ENCODE data around the gene COL1A1. TPM values are rescaled to one million over a fixed set of nuclear protein-coding genes. Genes with fewer than 3 reads are reported as not detected.

The COL1A1 gene
- total RNA-seq, 1 donor from 2014 or later, result 14.8 TPM

DNA sequence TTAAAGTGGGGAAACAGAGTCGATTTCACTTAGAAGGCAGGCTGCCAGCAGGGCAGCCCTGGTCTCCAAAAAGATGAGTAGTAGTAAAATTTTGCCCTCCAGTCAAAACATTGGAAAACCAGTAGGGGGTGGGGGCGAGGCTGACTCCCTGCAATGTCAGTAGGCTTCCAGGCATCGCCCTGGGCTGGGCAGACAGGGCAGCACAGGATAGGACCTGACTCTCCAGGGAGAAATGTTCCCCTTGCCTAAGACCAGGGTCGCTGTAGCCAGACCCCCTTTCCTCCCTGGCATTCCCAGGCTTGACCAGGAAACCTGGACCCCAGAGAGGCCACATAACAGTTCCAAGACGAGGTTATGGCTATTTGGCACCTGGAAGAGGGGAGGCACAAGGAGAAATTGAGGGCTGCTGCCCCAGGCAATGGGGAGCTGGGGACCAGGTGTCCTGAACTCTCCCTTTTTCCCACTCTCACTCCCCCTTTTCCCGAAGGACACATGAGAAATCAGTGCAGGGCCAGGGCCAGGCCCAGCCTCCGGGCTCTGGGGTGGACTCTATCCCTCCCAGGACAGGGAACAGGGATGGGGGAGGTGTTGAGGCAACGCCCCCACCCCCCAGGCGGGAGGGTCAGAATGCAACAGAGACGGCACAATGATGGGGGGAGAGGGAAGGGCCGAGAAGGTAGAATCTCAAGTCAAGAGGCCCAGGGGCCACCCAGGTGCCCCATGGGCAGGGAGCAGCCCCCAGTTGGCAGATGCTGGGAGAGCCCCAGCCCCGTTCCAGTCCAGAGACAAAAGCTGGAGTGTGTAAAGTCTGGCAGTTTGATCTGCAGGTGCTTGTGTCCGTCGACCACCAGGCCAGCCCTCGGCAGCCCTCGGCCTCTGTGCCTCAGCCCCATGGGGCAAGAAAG lies 67.0 kb downstream of the COL1A1 start:
- no peak for TF ChIP-seq CTCF (conservative IDR thresholded peaks at IDR 0.05)
- Mint-ChIP-seq H3K27me3 (ENCODE audit: low read depth) (peaks cover 11% of the 10 kb centered on the region), H3K36me3 (ENCODE audit: low read depth) (peaks cover 7% of the 10 kb centered on the region), H3K4me1 (peaks cover 13% of the 10 kb centered on the region), H3K27ac (ENCODE audit: unreplicated experiment) (no peak overlapping the region), H3K9me3 (no peaks in the 10 kb centered on the region), H3K4me3 (peak overlapping the region; percentile 35)
- DNase-seq (ENCODE audit: low read depth, low spot score), result no peak

DNA sequence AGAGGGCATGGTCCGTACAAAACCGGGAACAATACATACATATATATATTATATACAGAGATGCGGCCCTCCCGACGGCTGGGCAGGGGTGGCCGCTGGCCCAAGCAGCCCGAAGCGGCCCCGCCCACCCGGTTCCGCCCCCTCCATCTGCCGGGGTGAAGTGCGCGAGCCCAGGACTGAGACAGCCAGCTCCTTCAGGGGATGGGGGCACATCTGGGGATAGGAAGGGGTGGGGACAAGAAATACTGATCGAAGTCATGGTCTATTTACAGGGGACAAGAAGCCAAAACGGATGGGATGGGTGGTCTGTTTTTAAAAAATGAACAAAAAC lies 67.7 kb downstream of the COL1A1 start:
- TF ChIP-seq CTCF (conservative IDR thresholded peaks at IDR 0.05), result no peak
- Mint-ChIP-seq H3K4me3 (peak overlapping the region; percentile 35), H3K9me3 (no peaks in the 10 kb centered on the region), H3K4me1 (peaks cover 15% of the 10 kb centered on the region), H3K27ac (ENCODE audit: unreplicated experiment) (no peak overlapping the region), H3K27me3 (ENCODE audit: low read depth) (peaks cover 12% of the 10 kb centered on the region), H3K36me3 (ENCODE audit: low read depth) (peaks cover 7% of the 10 kb centered on the region)
- no peak for DNase-seq (ENCODE audit: low read depth, low spot score)

Other genes starting within 250 kb of the COL1A1 start
- gene DLX4, start 232.4 kb downstream of the COL1A1 start, total RNA-seq, result 0.49 and 0.61 TPM in 2 replicates
- gene DLX3, start 206.4 kb downstream of the COL1A1 start, total RNA-seq, result 0.41 and 1.0 TPM in 2 replicates
- gene ITGA3, start 145.5 kb downstream of the COL1A1 start, total RNA-seq, result 4.5 and 4.8 TPM in 2 replicates
- 21.6 and 24.6 TPM in 2 replicates for gene PDK2, start 106.3 kb downstream of the COL1A1 start, total RNA-seq
- gene SAMD14, start 71.5 kb downstream of the COL1A1 start, total RNA-seq, result 26.1 and 28.7 TPM in 2 replicates
- 67.1 and 68.8 TPM in 2 replicates for gene PPP1R9B, start 51.0 kb downstream of the COL1A1 start, total RNA-seq
- not detected in 2 replicates for gene SGCA, start 35.6 kb downstream of the COL1A1 start, total RNA-seq
- 3.0 and 3.5 TPM in 2 replicates for gene TMEM92, start 72.8 kb upstream of the COL1A1 start, total RNA-seq
- 23.4 and 26.5 TPM in 2 replicates for gene XYLT2, start 144.5 kb upstream of the COL1A1 start, total RNA-seq
- gene MRPL27, start 171.6 kb upstream of the COL1A1 start, total RNA-seq, result 70.4 and 72.2 TPM in 2 replicates
- gene EME1, start 171.6 kb upstream of the COL1A1 start, total RNA-seq, result 25.5 and 31.4 TPM in 2 replicates
- gene LRRC59, start 195.9 kb upstream of the COL1A1 start, total RNA-seq, result 92.3 and 92.7 TPM in 2 replicates
- 31.5 and 34.5 TPM in 2 replicates for gene ACSF2, start 224.6 kb upstream of the COL1A1 start, total RNA-seq